Psoas muscle (tissue), 8 donors: ENCODE data around the gene GALNT17. TPM values are rescaled to one million over a fixed set of nuclear protein-coding genes. Genes with fewer than 3 reads are reported as not detected.

Source experiments
- ATAC-seq, 4 donors: fragments of 200-7000 bp; cut with Tn5 transposase; one replicate each; pipeline ENCODE4 v1.9.1; 2020; ENCODE audit warnings: moderate library complexity in 3 of 4, mild to moderate bottlenecking in 2 of 4
- DNase-seq, 2 donors: peaks; one replicate each; pipeline ENCODE4 v3.0.0-alpha.2; 2020
- H3K27ac ChIP-seq: fragments of 200-600 bp; one replicate; pipeline ENCODE4 v1.8.0; 2022
- H3K27me3 ChIP-seq, 3 donors: fragments of 200-600 bp in 1 of 3; one replicate each; pipeline versions ENCODE4 v1.6.1 to v1.8.0; 2013 to 2022; ENCODE audit warnings: low read length in 2 of 3, mild to moderate bottlenecking in 2 of 3, moderate library complexity in 1 of 3; ENCODE audit not compliant: insufficient read depth in 3 of 3
- H3K36me3 ChIP-seq, 2 donors: fragments of 200-600 bp in 1 of 2; one replicate each; pipeline versions ENCODE4 v1.6.1 to v1.8.0; 2013 to 2022; ENCODE audit warnings: low read depth in 1 of 2, mild to moderate bottlenecking in 1 of 2, moderate library complexity in 1 of 2; ENCODE audit not compliant: insufficient read depth in 1 of 2
- H3K4me1 ChIP-seq: fragments of 200-600 bp; one replicate; pipeline ENCODE4 v1.8.0; 2022
- H3K4me3 ChIP-seq: fragments of 200-600 bp; one replicate; pipeline ENCODE4 v1.8.0; 2022; ENCODE audit warnings: mild to moderate bottlenecking
- H3K9me3 ChIP-seq: fragments of 200-600 bp; one replicate; pipeline ENCODE4 v1.8.0; 2022
- CTCF ChIP-seq: fragments of 200-600 bp; IDR thresholded peaks from one replicate; pipeline ENCODE4 v1.8.0; 2022; ENCODE audit warnings: antibody characterized with exemption
- WGBS, 3 donors: extraction: QIAGEN DNeasy Blood & Tissue Kit; methylation state at CpG; one replicate each; pipeline versions ENCODE4 v1.1.6 to v1.1.7; 2013; 5-methylcytosine and 5-hydroxymethylcytosine counted together
- intact Hi-C, 2 donors: fragments of 100-400 bp; cut with DNase I; formaldehyde crosslinking; loops; one replicate each; pipeline versions ENCODE4 v1.11.0 to v1.14.2; 2022
- polyA plus RNA-seq, 3 donors: library from polyadenylated mRNA; stranded (reverse); fragments of 200-250 nt; gene quantifications; one replicate each; pipeline ENCODE4 v1.2.3, GENCODE V29; 2013
- total RNA-seq, 4 donors: library from RNA; stranded (reverse); fragmentation: NEBNext Ultra II Directional in 2 of 4; extraction: Animal tissue kit (Norgen Biotek cat#: 25700) in 2 of 4; gene quantifications; one replicate each; pipeline versions ENCODE4 v1.2.1 to v1.2.4, GENCODE V29; 2021 to 2023
- donor health status: healthy with polysubstance abuse.
- donor health status: DM: no; HTN: no; CAD: no; lungs with moderate emphysema.
- donor health status: Bipolar disorder and iron deficiency.
- donor health status: healthy.
- donor health status: DM: yes; HTN: yes; CAD: no.
- donor health status: DM: no; HTN: no; CAD: no.
- donor health status: DM: no; HTN: no; CAD: no.
- donor health status: DM: yes; HTN: yes; CAD: no.

The GALNT17 gene
- total and polyA plus RNA-seq, 7 donors = 0.17 to 3.5 (median 0.65) TPM

DNA sequence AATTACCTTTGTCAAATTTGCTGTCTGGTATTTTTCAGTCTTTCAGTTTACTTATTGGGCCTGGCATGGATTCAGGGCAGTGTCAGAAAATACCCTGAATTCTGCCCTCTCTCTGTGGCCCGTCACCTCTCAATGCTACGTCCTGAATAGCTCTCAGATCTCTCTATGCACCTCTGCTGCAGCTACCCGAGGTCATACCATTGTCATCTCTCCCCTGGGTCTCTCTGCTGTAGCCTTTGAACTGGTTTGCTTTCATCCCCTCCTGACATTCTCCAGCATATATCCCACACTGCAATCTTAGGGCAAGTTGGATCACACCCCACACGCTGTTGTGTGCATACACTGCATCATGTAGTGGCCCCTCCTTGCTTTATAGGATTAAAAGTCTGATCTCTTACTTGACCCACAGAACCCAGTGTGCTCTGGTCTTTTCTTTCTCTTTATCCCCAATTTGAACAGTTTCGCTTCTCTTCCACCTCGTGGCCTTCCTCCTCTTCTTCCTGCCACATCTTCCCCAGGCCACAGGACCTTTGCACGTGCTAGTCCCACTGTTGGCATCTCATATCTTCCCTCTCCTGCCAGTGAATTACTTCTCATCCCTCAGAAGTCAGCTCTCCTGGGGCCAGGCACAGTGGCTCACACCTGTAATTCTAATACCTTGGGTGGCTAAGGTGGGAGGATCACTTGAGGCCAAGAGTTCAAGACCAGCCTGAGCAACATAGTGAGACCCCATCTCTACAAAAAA, 372.9 kb downstream of the GALNT17 start:
- ATAC-seq (no peak), DNase-seq (no peak)
- intact Hi-C loops = no loop called here
- Histone ChIP-seq H3K4me1 (no peaks in the 10 kb centered on the region), H3K4me3 (no peak overlapping the region), H3K36me3 (no peaks in the 10 kb centered on the region), H3K27ac (no peak overlapping the region), H3K27me3 (no peaks in the 10 kb centered on the region), H3K9me3 (no peaks in the 10 kb centered on the region)
- no peak for TF ChIP-seq CTCF
- WGBS, 3 donors = 80 to 85% (median 83%) methylated on average over 7 of the region's 7 CpGs

GRCh38 chr7:71506822-71507221, 374.9 kb downstream of the GALNT17 start:
- intact Hi-C loops = no loop called here
- Histone ChIP-seq H3K9me3 (no peaks in the 10 kb centered on the region), H3K36me3 (no peaks in the 10 kb centered on the region), H3K4me1 (no peaks in the 10 kb centered on the region), H3K4me3 (no peak overlapping the region), H3K27ac (no peak overlapping the region), H3K27me3 (no peaks in the 10 kb centered on the region)
- DNase-seq (no peak), ATAC-seq (no peak)
- TF ChIP-seq CTCF = no peak
- 90 to 94% (median 92%) methylated on average over 6 of the region's 6 CpGs for WGBS, 3 donors

DNA sequence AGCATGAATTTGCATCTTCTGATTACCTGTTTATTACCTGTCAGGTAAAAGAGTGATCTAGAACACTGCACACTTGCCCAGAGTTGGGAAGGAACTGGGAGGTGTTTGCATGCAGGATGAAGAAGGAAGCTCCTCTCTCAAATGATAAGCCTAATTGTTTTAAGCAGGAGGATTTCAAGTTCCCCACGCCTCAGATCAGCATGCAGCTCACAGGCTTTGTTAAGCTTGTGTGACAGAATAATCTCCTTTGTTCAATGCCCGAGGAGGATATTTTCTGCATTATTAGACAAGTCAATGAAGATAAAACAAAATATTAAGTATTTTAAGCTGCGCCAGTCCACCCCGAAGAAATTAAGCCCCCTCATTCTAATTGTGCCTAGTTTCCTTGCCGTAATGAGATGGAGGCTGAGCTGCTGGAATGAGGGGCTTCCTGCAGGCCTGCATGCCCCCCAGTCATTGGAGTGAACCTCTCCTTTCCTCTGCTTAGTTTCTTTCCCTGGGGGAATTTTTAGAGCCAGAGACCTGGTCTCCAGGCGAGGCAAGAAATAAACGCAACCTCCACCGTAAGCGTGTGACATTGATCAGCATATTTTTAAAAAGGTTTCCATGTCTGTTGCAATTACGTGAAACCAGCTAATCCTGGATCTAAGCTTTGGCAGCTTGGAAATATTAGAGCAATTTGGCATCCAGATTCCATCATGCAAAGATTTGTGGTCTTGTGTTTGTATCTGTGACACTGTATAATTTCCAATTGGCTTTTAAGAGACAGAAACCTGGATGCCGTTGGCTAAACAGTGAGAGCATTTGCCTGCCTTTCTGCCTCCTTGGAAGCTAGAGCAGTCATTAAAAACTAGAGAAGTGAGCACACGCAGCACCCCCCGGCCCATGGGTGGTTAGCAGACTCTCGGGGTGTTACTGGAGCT, 376.0 kb downstream of the GALNT17 start:
- intact Hi-C loops = no loop called here
- WGBS, 3 donors = 53 to 61% (median 54%) methylated on average over 14 of the region's 14 CpGs
- no peak for TF ChIP-seq CTCF
- Histone ChIP-seq H3K27me3 (no peaks in the 10 kb centered on the region), H3K36me3 (no peaks in the 10 kb centered on the region), H3K9me3 (no peaks in the 10 kb centered on the region), H3K27ac (no peak overlapping the region), H3K4me1 (no peaks in the 10 kb centered on the region), H3K4me3 (no peak overlapping the region)
- ATAC-seq (no peak), DNase-seq (no peak)

DNA sequence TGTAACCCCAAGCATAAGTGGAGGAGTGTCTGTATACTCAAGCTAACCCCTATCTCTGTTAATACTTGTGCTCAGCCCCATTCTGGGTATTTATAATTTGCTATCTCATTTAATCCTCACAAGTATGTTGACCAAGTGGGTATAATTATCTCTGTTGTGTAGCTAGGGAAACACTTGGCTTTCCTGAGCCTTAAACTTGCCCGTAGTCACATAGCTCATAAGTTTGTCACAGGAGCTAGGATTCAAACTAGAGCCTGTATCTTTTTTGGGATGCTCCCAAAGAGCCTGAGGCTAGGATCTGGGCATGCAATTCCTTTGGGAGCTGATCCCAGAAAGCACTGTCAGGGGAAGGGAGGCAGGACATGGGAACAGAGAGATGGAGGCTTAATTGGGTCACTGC, 377.4 kb downstream of the GALNT17 start:
- H3K27me3 ChIP-seq = no peaks in the 10 kb centered on the region
- intact Hi-C loops = no loop called here
- H3K4me1 ChIP-seq = no peaks in the 10 kb centered on the region
- H3K9me3 ChIP-seq = no peaks in the 10 kb centered on the region
- H3K4me3 ChIP-seq = no peak overlapping the region
- H3K36me3 ChIP-seq = no peaks in the 10 kb centered on the region
- TF ChIP-seq CTCF = no peak
- 42 to 68% (median 57%) methylated on average over 1 of the region's 1 CpG for WGBS, 3 donors
- H3K27ac ChIP-seq = no peak overlapping the region
- DNase-seq (no peak), ATAC-seq (no peak)
